Measurements from ENCODE around the gene CAMK2N1.

Gene CAMK2N1

GRCh38 chr1:20477348-20478056 lies 8.5 kb downstream of the CAMK2N1 start:
- no peak for DNase-seq

- no peak for DNase-seq
Measured at GRCh38 chr1:20476265-20477038, 9.6 kb downstream of the CAMK2N1 start.

- DNase-seq: no peak
Measured at GRCh38 chr1:20474996-20475395, 11.0 kb downstream of the CAMK2N1 start.

DNA sequence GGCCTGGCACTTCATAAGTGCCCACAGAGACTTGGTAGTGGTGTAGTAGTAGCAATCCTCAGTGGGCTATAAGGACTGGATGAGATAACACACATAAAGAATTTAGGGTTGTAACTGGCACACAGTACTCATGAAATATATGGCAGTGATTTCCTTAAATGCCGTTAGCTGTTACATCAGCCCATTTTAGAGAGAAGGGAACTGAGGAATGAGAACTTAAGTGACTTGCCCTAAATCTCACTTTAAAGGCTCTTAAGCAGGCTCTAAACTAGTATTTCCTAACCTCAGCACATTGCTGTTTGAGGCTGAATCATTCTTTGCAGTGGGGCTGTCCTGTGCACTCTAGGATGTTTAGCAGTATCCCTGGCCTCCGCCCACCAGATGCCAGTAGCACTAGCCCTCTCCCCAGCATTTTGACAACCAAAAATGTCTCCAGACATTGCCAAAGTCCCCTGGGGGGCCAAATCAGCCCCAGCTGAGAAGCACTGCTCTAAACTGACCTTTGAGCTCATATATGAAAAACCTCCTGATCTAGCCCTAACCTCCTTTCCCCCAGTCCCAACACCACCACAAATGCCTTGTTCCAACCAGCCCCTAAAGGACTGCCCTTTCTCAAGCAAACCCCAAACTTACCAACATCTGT lies 11.6 kb downstream of the CAMK2N1 start:
- no peak for DNase-seq

DNA sequence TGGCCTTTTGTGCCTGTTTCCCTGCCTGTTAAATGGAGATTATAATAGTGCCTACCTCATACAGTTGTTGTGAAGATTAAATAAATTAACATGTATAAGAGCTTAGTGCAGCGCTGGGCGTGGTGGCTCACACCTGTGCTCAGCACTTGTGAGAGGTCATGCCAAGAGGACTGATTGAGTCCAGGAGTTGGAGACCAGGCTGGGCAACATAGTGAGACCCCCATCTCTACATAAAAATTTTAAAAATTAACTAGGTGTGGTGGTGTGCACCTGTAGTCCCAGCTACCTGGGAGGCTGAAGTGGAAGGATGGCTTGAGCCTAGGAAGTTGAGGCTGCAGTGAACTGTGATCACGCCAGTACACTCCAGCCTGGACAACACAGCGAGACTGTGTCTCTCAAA lies 12.1 kb downstream of the CAMK2N1 start:
- no peak for DNase-seq

DNA sequence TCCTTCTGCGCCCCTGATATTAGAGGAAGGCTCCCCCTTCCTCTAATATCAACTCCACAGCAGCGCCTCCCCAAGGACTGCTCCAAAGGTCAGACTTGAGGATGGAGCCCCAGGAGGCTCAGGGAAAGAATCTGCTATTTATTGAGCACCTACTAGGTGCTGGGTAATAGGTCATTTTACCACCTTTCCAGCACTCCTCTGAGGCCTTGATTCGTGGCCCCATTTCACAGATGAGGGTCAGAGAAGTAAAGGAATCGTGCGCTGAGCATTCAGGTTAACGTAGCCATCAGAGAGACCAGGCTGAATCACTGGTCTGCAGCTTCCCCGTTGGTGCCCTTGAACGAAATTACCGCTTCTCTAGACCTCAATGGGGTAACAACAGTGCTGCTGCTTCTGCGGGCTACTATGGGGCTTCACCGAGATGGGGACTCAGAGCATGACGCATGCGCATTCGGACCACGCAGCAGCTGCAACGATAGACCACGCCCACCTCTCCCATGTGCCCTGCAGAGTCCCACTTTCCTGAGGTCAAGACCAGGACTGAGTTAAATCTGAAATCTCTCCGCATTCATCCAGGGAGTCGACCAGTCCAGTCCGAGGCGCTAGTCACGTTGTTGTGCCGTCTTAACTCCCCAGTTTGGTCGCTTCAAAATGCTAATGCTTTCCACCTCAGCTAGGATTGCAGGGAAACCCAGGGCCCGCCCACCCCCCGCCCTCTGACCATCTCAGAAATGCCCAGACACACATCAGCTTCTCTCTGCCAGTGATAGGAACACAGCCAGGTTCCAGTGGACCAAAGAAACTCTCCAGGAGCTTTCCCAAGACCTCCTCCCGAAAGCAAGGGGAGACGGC lies 12.9 kb downstream of the CAMK2N1 start:
- DNase-seq: no peak

- DNase-seq: no peak
Measured at GRCh38 chr1:20472121-20472520, 13.9 kb downstream of the CAMK2N1 start.

GRCh38 chr1:20470194-20470593 lies 15.8 kb downstream of the CAMK2N1 start:
- DNase-seq: peak; percentile 69

GRCh38 chr1:20469406-20470076 lies 16.5 kb downstream of the CAMK2N1 start:
- no peak for DNase-seq

DNA sequence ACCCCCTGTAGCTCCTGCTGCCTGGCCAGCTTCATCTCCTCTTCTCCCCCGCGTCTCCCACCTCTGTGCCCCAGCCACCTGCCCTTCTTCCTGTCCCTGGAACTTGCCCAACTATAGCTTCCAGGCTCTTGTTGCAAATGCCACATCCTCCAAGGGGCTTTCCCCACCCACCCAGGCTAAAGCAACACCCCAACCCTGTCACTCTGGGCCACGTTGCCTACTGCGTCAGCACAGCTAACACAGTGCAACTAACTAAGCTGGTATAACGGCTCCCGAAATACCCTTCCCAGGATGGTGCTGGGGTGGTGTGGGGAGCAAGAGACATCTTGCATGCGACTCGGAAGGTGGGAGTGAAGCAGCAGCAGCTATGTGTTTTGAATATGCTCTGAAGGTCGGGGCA lies 19.7 kb downstream of the CAMK2N1 start:
- DNase-seq: no peak

DNA sequence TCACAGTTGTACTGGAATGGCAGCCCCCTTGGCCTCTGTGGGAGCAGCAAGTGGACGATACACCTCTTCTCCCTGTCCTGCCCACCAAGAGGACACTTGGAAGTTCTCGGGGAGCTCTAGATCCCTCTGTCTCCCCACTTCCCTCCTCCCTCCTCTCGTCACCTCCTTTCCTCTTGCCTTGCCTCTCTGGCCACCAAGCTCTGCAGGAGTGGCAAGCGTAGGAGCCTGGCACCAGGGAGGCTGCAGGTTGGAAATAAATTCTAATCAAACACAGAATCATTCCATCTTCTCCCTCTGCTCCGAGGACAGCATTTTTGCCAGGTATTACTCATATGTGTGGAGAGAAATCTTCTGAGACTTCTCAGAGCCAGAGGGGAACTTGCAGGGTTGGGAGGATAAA lies 20.8 kb downstream of the CAMK2N1 start:
- DNase-seq: no peak

- DNase-seq: no peak
Measured at GRCh38 chr1:20463502-20463901, 22.5 kb downstream of the CAMK2N1 start.

DNA sequence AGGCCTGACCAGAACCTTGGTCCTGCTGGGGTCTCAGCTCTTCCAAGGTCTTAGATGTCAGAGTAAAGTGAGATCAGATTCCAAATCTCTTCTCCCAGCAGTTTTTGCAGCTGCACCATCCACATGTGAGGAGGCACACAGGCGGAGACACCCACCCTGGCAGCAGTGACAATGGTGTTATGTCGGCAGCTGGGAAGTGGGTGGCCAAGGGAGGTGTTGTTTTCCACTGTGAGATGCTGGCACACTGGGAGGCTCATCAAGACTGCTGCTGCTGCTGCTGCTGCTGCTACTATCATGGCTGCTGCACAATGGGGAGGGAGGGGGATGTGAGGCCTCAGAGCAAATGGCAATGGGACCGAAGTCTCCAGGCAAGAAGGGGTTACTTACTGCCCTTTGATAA lies 23.6 kb downstream of the CAMK2N1 start:
- DNase-seq: no peak

GRCh38 chr1:20458717-20459116 lies 27.3 kb downstream of the CAMK2N1 start:
- DNase-seq: no peak

DNA sequence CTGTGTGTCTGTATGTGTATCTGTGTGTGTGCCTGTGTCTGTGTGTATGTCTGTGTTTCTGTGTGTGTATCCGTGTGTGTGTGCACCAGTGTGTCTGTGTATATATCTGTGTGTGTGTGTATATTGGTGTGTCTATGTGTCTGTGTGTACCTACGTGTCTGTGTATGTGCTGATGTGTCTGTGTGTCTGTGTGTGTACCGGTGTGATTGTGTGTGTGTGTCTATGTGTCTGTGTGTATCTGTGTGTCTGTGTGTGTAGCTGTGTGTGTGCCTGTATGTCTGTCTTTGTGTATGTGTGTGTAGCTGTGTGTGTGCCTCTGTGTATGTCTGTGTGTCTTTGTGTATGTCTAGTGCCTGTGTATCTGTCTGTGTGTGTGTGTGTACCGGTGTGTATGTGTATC lies 32.0 kb downstream of the CAMK2N1 start:
- DNase-seq: no peak

DNA sequence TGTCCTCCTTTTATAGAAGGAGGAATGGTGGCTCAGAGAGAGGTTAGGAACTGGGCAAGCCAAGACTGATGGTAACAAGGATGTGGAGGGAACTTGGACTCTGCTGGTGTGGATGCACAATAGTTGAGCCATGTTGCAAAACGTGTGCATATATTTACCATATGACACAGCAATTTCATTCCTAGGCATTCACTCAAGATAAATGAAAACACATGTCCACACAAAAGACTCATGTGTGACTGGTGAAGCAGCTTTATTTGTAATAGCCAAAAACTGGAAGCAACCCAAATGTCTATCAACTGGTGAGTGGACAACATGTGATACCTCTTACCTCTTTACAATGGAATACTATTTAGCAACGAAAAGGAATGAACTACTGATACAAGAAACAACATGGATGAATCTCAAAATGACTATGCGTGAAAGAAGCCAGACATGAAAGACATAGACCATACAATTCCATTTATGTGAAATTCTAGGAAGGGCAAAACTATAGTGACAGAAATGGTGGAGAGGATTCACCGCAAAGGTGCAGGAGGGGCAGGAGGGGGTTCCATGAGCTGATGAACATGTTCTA lies 36.2 kb downstream of the CAMK2N1 start:
- DNase-seq: no peak

DNA sequence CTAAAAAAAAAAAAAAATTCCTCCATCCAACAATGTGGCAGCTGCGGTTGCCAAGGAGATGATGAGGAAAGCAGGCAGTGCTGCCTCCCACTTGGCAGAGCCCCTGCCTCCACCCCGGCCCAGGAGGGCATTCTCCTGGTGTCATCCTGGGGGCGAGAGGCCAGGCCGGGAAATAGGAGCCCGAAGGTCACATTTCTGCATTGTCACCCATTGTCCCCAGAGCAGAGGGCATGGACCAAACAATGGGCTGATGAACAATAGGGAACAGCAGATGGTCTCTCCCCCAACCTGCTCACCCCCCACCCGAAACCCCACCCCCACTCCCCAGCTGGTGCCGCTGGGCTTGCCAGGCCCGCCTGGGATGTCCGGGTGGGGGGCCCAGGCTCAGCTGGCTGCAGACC lies 37.3 kb downstream of the CAMK2N1 start:
- no peak for DNase-seq

GRCh38 chr1:20447794-20448193 lies 38.2 kb downstream of the CAMK2N1 start:
- DNase-seq: no peak

DNA sequence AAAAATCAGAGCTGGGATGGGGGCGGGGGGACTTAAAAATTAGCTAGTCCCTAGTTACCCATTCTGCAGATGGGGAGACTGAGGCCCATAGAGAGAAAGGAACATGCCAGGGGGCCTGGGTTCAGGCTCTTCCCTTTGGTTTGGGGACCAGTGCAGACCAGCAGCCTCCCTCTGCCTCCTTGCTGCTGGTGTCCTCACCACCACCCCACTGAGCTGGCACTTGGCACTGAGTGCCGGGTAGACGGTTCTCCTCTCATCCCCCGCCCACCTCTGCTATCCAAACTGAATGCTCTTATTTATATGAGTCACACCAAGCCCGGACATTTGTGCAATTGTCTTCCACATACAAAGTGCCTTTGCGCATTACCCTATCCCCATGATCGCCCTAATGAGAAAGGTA lies 39.2 kb downstream of the CAMK2N1 start:
- DNase-seq: no peak

DNA sequence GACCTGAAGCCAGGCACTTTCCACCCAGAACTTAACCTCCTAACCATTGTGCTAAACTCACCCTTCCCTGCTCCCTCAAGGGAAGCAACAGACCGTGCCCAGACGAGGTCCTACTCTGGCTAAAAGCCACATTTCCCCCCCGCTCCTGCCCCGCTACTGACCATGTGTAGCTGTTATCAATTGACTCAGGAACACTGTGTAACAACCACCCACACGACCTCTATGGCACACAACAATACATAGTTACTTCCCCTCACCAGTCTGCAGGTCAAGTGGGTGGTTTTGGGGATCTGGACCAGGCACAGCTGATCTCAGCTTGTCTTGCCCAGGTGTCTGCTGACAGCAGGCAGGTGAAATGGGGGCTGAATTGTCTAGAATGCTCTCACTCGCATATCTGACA lies 40.1 kb downstream of the CAMK2N1 start:
- DNase-seq: no peak

- no peak for DNase-seq
Measured at GRCh38 chr1:20443703-20444586, 42.1 kb downstream of the CAMK2N1 start.
